OCI-LY7 (cell line): ENCODE data around the gene DOK3.

Experiments used
- CTCF ChIP-seq: fragments of 200-600 bp; sonication (generic); conservative IDR thresholded peaks from 2 replicates; pipeline ENCODE4 v1.5.1; 2014; ENCODE audit warnings: mild to moderate bottlenecking, antibody characterized with exemption, low read length, moderate library complexity, mixed read lengths
- EZH2phosphoT487 ChIP-seq: fragments of 200-600 bp; sonication (generic); IDR thresholded peaks from 2 replicates; pipeline ENCODE4 v1.6.1; 2018; ENCODE audit warnings: low read depth, borderline replicate concordance, mild to moderate bottlenecking, mixed run types, antibody characterized with exemption, low read length, moderate library complexity, mixed read lengths

DNA sequence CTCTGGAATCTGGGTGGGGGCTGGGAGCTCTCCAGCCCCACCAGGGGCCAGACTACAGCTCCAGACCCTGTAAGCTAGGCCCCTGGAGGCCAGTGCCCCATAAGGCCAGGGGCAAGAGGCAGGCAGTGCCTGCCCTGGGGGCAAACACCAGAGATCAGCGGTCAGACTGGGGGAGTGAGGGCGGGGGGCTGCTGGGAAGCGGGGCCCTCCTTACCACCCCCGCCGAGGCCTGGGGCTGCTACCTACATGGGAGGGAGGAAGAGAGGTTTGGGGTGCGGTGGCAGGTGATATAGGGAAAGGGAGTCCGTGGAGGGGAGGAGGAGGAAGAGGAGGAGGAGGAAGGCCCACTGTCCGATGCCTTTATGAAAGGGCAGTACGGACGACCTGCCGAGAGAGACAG, 50.3 kb downstream of the DOK3 start:
- TF ChIP-seq CTCF = no peak
- TF ChIP-seq EZH2phosphoT487 = no peak
